22Rv1 (cell line): ENCODE data around the gene SP100.

ENCODE experiments used
- ZFX ChIP-seq: fragments of 450-650 bp; IDR thresholded peaks from 2 replicates; pipeline ENCODE4 v1.6.1; 2017; ENCODE audit warnings: antibody characterized with exemption, borderline replicate concordance
- TF ChIP-seq, protein P1 (sequence below): fragments of 450-650 bp; IDR thresholded peaks from 2 replicates; pipeline ENCODE4 v1.5.1; 2017; ENCODE audit warnings: mild to moderate bottlenecking

DNA sequence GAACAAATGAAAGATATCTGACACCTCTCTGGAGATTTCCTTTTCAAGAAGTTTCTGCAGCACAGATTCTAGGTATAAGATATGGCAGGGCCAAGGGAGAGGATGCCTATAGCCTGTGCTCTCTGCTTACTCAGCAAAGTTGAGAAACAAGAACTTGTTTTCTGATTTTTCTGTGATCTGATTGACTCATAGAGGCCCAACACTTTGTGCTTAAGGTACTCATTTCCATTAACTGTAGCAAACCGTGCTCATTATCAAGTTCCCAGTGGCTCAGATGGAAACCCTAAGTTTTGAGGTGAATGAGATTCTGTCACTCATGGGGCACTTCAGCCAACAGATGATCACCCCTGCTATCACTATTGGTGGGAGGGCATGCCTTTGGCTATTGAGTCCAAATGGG lies 124.3 kb downstream of the SP100 start:
- TF ChIP-seq, protein P1, sequence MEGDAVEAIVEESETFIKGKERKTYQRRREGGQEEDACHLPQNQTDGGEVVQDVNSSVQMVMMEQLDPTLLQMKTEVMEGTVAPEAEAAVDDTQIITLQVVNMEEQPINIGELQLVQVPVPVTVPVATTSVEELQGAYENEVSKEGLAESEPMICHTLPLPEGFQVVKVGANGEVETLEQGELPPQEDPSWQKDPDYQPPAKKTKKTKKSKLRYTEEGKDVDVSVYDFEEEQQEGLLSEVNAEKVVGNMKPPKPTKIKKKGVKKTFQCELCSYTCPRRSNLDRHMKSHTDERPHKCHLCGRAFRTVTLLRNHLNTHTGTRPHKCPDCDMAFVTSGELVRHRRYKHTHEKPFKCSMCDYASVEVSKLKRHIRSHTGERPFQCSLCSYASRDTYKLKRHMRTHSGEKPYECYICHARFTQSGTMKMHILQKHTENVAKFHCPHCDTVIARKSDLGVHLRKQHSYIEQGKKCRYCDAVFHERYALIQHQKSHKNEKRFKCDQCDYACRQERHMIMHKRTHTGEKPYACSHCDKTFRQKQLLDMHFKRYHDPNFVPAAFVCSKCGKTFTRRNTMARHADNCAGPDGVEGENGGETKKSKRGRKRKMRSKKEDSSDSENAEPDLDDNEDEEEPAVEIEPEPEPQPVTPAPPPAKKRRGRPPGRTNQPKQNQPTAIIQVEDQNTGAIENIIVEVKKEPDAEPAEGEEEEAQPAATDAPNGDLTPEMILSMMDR = no peak
- no peak for TF ChIP-seq ZFX
